Measurements from ENCODE around the gene SSC5D. TPM values are rescaled to one million over a fixed set of nuclear protein-coding genes. Genes with fewer than 3 reads are reported as not detected.
"Not testable (repeated sequence)": the region's sequence is repeated elsewhere in the genome, so short reads cannot be mapped to it uniquely, and the experiment has no call there.

The SSC5D gene
- total and polyA plus RNA-seq, 4 donors: 0.08 to 1.0 (median 0.51) TPM

GRCh38 chr19:55447421-55448174, 40.6 kb upstream of the SSC5D start (continued):
- TF ChIP-seq MAX (IDR thresholded peaks at IDR 0.05) (no peak), FOXA2 (IDR thresholded peaks at IDR 0.05) (no peak), CTCF (IDR thresholded peaks at IDR 0.05; ENCODE audit: low read depth, low read length, missing input control) (no peak), GABPA (IDR thresholded peaks at IDR 0.05 in 1 of 2, conservative IDR thresholded peaks at IDR 0.05 in 1 of 2) (no peak), HNF4G (IDR thresholded peaks at IDR 0.05) (no peak)

- not testable (repeated sequence) for H3K9ac ChIP-seq (ENCODE audit: low read depth in 1 of 2, low read length in 2 of 2); H3K27me3 ChIP-seq (ENCODE audit: control insufficient read depth in 4 of 4, insufficient read depth in 4 of 4, low read length in 3 of 4); H3K36me3 ChIP-seq (ENCODE audit: control insufficient read depth in 4 of 4, insufficient read depth in 3 of 4, low read depth in 1 of 4, low read length in 3 of 4); H3K4me1 ChIP-seq (ENCODE audit: control insufficient read depth in 4 of 4, insufficient read depth in 4 of 4, low read length in 3 of 4); H3K27ac ChIP-seq (ENCODE audit: low read depth in 1 of 2, low read length in 2 of 2); DNase-seq (ENCODE audit: low spot score); H3K9me3 ChIP-seq (ENCODE audit: control insufficient read depth in 4 of 4, low read length in 3 of 4); H3K4me3 ChIP-seq (ENCODE audit: low read depth in 1 of 3, low read length in 3 of 3)
- WGBS: 92% methylated on average over 5 of the region's 5 CpGs
Observed at GRCh38 chr19:55448175-55448490, 40.1 kb upstream of the SSC5D start.

GRCh38 chr19:55449469-55449868, 38.8 kb upstream of the SSC5D start:
- no peak for DNase-seq (ENCODE audit: low spot score)
- no peak for TF ChIP-seq SP1 (IDR thresholded peaks at IDR 0.05)
- TF ChIP-seq CTCF (IDR thresholded peaks at IDR 0.05; ENCODE audit: low read depth, low read length, missing input control): no peak
- no peak for TF ChIP-seq GABPA (IDR thresholded peaks at IDR 0.05 in 1 of 2, conservative IDR thresholded peaks at IDR 0.05 in 1 of 2)
- no peak for TF ChIP-seq FOXA1 (IDR thresholded peaks at IDR 0.05)
- TF ChIP-seq HNF4A (conservative IDR thresholded peaks at IDR 0.05): no peak
- TF ChIP-seq NR2F2 (IDR thresholded peaks at IDR 0.05): no peak
- no peak for TF ChIP-seq JUND (IDR thresholded peaks at IDR 0.05)
- no peak for TF ChIP-seq RAD21 (IDR thresholded peaks at IDR 0.05)
- no peak for TF ChIP-seq TAF1 (conservative IDR thresholded peaks at IDR 0.05)
- no peak for TF ChIP-seq ATF3 (IDR thresholded peaks at IDR 0.05)
- no peak for TF ChIP-seq ZBTB33 (IDR thresholded peaks at IDR 0.05)
- TF ChIP-seq REST (IDR thresholded peaks at IDR 0.05): no peak
- no peak for TF ChIP-seq HNF4G (IDR thresholded peaks at IDR 0.05)
- TF ChIP-seq MAX (IDR thresholded peaks at IDR 0.05): no peak
- TF ChIP-seq YY1 (IDR thresholded peaks at IDR 0.05): no peak
- Histone ChIP-seq H3K9ac (ENCODE audit: low read depth in 1 of 2, low read length in 2 of 2) (no peak overlapping the region), H3K27ac (ENCODE audit: low read depth in 1 of 2, low read length in 2 of 2) (no peak overlapping the region), H3K27me3 (ENCODE audit: control insufficient read depth in 4 of 4, insufficient read depth in 4 of 4, low read length in 3 of 4) (peaks cover 0 to 5% (median 2%) of the 10 kb centered on the region in 4 donors), H3K4me1 (ENCODE audit: control insufficient read depth in 4 of 4, insufficient read depth in 4 of 4, low read length in 3 of 4) (no peaks in the 10 kb centered on the region), H3K4me3 (ENCODE audit: low read depth in 1 of 3, low read length in 3 of 3) (no peak overlapping the region), H3K9me3 (ENCODE audit: control insufficient read depth in 4 of 4, low read length in 3 of 4) (no peaks in the 10 kb centered on the region), H3K36me3 (ENCODE audit: control insufficient read depth in 4 of 4, insufficient read depth in 3 of 4, low read depth in 1 of 4, low read length in 3 of 4) (peaks cover 0 to 6% (median 2%) of the 10 kb centered on the region in 4 donors)
- WGBS: 32% methylated on average over 16 of the region's 16 CpGs

Measured in liver (tissue), 9 donors.